ENCODE data around the gene ATP13A5. TPM values are rescaled to one million over a fixed set of nuclear protein-coding genes. Genes with fewer than 3 reads are reported as not detected.

The ATP13A5 gene
- total RNA-seq, 1 experiment from 2014 or later, result not detected

DNA sequence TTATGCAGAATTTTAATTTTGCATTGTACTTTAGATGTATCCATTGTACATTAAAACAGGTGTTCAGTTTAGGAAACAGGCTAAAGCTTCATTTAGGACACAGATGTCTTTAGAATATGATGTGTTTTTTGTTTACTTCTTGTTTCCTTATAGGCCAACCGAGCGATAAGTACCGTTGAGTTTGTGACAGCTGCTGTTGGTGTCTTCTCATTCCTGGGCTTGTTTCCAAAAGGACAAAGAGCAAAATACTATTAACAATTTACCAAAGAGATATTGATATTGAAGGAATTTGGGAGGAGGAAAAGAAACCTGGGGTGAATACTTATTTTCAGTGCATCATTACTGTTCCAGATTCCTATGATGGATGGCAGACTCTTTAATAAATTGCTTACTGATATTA lies 108.1 kb downstream of the ATP13A5 start:
- Histone ChIP-seq H2BK120ac (ENCODE audit: low read depth, low read length, poor library complexity, severe bottlenecking) (no peak overlapping the region), H2AK5ac (ENCODE audit: insufficient read length, low read length) (no peak overlapping the region), H4K5ac (ENCODE audit: insufficient read length, low read depth, low read length) (no peak overlapping the region), H3K23me2 (ENCODE audit: insufficient read length, low read depth, low read length, poor library complexity, severe bottlenecking) (no peaks in the 10 kb centered on the region), H3T11ph (ENCODE audit: low read length) (no peak overlapping the region), H3K14ac (ENCODE audit: insufficient read depth, low read length) (no peak overlapping the region), H3K79me2 (ENCODE audit: insufficient read depth, low read length) (no peaks in the 10 kb centered on the region), H3K79me1 (ENCODE audit: insufficient read depth, low read depth, low read length, poor library complexity, severe bottlenecking) (no peaks in the 10 kb centered on the region), H2BK12ac (ENCODE audit: insufficient read length, low read depth, low read length) (no peak overlapping the region), H3K27me3 (ENCODE audit: insufficient read depth, low read length) (no peaks in the 10 kb centered on the region), H3K4me1 (ENCODE audit: insufficient read depth, low read length) (no peaks in the 10 kb centered on the region), H3K9me3 (ENCODE audit: control insufficient read depth, low read depth, low read length) (no peaks in the 10 kb centered on the region), H4K91ac (ENCODE audit: insufficient read length, low read depth, low read length) (no peak overlapping the region), H2BK5ac (ENCODE audit: insufficient read length, low read length) (no peak overlapping the region), H2BK15ac (ENCODE audit: low read depth, low read length) (no peak overlapping the region), H3K56ac (ENCODE audit: insufficient read length, low read depth, low read length) (no peak overlapping the region), H3K9ac (ENCODE audit: extremely low read depth, insufficient read length, low read length) (no peak overlapping the region), H3K4ac (ENCODE audit: low read depth, low read length) (no peak overlapping the region), H2AFZ (ENCODE audit: low read length) (no peak overlapping the region), H3K23ac (ENCODE audit: insufficient read length, low read depth, low read length) (no peak overlapping the region), H3K4me2 (ENCODE audit: insufficient read depth, insufficient read length, low read length) (no peak overlapping the region), H4K20me1 (ENCODE audit: control insufficient read depth, insufficient read depth, insufficient read length) (no peaks in the 10 kb centered on the region), H2BK20ac (ENCODE audit: low read depth, low read length, poor library complexity, severe bottlenecking) (no peak overlapping the region), H3K18ac (ENCODE audit: insufficient read length, low read depth, low read length) (no peak overlapping the region), H3K27ac (ENCODE audit: insufficient read length, low read depth, low read length) (no peak overlapping the region), H4K8ac (replicated peaks; ENCODE audit: insufficient read length, low read depth, low read length) (no peak overlapping the region)
- H3K27me3 Mint-ChIP-seq (ENCODE audit: low read depth), result no peaks in the 10 kb centered on the region
- H3K4me1 Mint-ChIP-seq, result no peaks in the 10 kb centered on the region
- no peak for DNase-seq
- H3K36me3 Mint-ChIP-seq (ENCODE audit: insufficient read depth in 1 of 3, low read depth in 3 of 3), result no peaks in the 10 kb centered on the region; a peak in 1 of 7 replicates
- H3K9me3 Mint-ChIP-seq, result no peaks in the 10 kb centered on the region
- no peak overlapping the region for H3K27ac Mint-ChIP-seq
- H3K4me3 Mint-ChIP-seq, result no peak overlapping the region
- TF ChIP-seq, protein P1, sequence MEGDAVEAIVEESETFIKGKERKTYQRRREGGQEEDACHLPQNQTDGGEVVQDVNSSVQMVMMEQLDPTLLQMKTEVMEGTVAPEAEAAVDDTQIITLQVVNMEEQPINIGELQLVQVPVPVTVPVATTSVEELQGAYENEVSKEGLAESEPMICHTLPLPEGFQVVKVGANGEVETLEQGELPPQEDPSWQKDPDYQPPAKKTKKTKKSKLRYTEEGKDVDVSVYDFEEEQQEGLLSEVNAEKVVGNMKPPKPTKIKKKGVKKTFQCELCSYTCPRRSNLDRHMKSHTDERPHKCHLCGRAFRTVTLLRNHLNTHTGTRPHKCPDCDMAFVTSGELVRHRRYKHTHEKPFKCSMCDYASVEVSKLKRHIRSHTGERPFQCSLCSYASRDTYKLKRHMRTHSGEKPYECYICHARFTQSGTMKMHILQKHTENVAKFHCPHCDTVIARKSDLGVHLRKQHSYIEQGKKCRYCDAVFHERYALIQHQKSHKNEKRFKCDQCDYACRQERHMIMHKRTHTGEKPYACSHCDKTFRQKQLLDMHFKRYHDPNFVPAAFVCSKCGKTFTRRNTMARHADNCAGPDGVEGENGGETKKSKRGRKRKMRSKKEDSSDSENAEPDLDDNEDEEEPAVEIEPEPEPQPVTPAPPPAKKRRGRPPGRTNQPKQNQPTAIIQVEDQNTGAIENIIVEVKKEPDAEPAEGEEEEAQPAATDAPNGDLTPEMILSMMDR (conservative IDR thresholded peaks at IDR 0.05), result no peak
- WGBS (ENCODE audit: extremely low coverage, insufficient read length, low lambda C conversion rate), result no CpG with 5 or more reads among the region's 3 CpGs
